ENCODE data around the gene INTS7. TPM values are rescaled to one million over a fixed set of nuclear protein-coding genes. Genes with fewer than 3 reads are reported as not detected.

The INTS7 gene
- polyA plus RNA-seq, 3 donors, result 6.1 to 10.7 (median 7.6) TPM

DNA sequence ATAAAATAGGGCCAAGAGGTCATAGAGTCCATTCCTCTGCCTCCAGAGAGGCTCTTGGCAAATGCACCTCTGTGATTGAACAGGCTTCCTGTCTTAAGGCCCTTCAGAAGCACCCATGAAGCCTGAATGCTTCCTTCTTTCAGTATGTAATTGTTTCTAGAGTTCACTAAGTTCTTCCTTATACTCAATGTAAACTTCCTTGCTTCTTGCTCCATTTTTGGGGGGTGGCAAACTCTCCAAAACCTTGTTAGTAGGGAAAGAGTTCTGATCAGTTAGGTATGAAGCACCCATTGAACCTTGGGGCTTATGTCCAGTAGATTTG is 102.5 kb downstream of the INTS7 start:
- DNase-seq, result peak in 2 of 3 donors; percentile 46 to 50
- H3K4me2 ChIP-seq (replicated peaks; ENCODE audit: extremely low read depth, low read length, poor library complexity, severe bottlenecking), result peak overlapping the region; percentile 54
- Mint-ChIP-seq H3K4me3 (peak overlapping the region; percentile 57 to 80), H3K27ac (peak overlapping the region; percentile 28 to 93 (median 87)), H3K36me3 (peaks cover 0 to 6% of the 10 kb centered on the region in 2 donors), H3K27me3 (ENCODE audit: low read depth in 3 of 3) (no peaks in the 10 kb centered on the region), H3K9me3 (peaks cover 0 to 10% (median 5%) of the 10 kb centered on the region in 7 donors), H3K4me1 (peaks cover 88% of the 10 kb centered on the region)
- H3K9ac ChIP-seq (ENCODE audit: insufficient read depth, low read length, poor library complexity, severe bottlenecking), result no peak overlapping the region
- peak overlapping the region; percentile 64 to 76 for H3K27ac ChIP-seq (ENCODE audit: low read depth in 1 of 2, low read length in 2 of 2)
- H2AFZ ChIP-seq (ENCODE audit: insufficient read depth, low read depth, low read length, poor library complexity, severe bottlenecking), result peak overlapping the region; percentile 8
- peak overlapping the region in 1 of 3 experiments; percentile 55 for H3K4me3 ChIP-seq (replicated peaks in 1 of 3; ENCODE audit: low read depth in 2 of 3, low read length in 3 of 3)
- no peaks in the 10 kb centered on the region for H3K36me3 ChIP-seq (replicated peaks in 1 of 2; ENCODE audit: control insufficient read depth in 1 of 2, insufficient read depth in 2 of 2, low read length in 2 of 2)
- H4K20me1 ChIP-seq (ENCODE audit: insufficient read depth, low read length), result no peaks in the 10 kb centered on the region
- H3K79me2 ChIP-seq (ENCODE audit: insufficient read depth, low read length), result no peaks in the 10 kb centered on the region
- H3K27me3 ChIP-seq (ENCODE audit: control insufficient read depth in 2 of 2, insufficient read depth in 2 of 2, low read length in 2 of 2), result no peaks in the 10 kb centered on the region
- H3K9me3 ChIP-seq (replicated peaks in 1 of 2; ENCODE audit: control insufficient read depth in 1 of 2, insufficient read depth in 1 of 2, low read length in 2 of 2), result no peaks in the 10 kb centered on the region
- H3K4me1 ChIP-seq (ENCODE audit: control insufficient read depth in 1 of 2, insufficient read depth in 2 of 2, low read length in 2 of 2), result peaks cover 75 to 91% of the 10 kb centered on the region in 2 donors
- intact Hi-C loops (cut with micrococcal nuclease), result loop anchor here in 1 of 2 donors (10.0 kb wide), 1 partner anchor 98 kb away; the partner anchor contains the start of gene LPGAT1
- TF ChIP-seq, protein P1, sequence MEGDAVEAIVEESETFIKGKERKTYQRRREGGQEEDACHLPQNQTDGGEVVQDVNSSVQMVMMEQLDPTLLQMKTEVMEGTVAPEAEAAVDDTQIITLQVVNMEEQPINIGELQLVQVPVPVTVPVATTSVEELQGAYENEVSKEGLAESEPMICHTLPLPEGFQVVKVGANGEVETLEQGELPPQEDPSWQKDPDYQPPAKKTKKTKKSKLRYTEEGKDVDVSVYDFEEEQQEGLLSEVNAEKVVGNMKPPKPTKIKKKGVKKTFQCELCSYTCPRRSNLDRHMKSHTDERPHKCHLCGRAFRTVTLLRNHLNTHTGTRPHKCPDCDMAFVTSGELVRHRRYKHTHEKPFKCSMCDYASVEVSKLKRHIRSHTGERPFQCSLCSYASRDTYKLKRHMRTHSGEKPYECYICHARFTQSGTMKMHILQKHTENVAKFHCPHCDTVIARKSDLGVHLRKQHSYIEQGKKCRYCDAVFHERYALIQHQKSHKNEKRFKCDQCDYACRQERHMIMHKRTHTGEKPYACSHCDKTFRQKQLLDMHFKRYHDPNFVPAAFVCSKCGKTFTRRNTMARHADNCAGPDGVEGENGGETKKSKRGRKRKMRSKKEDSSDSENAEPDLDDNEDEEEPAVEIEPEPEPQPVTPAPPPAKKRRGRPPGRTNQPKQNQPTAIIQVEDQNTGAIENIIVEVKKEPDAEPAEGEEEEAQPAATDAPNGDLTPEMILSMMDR (IDR thresholded peaks at IDR 0.05), result no peak

DNA sequence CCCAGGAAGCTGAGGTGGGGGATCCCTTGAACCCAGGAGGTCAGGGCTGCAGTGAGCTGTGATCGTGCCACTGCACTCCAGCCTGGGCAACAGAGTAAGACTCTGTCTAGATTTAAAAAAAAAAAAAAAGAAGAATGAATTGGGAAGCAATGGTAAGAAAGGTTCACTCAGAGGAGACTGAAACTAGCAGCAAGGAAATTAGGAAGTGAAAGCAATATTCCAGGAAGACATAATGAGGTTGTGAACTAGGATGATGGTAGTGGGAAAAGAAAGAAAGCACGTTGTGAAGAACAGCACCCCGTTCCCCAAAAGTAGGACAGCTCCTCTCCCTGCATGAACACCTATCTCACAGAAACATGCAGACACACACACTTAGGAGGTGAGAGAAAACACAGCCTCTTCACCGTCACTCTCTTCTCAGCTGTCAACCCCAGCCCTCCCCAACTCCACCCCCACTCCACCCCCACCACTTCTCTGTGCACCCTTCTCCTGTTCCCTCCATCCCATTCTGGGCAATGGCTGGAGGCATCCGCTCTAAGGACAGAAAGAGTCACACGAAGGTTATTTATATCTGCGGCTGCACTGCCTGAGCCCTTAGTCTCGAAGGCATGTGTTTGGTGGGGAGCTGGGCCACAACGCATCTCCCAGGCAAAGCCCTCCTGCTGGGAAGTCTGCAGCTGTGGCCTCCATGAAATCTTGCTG is 103.0 kb downstream of the INTS7 start:
- TF ChIP-seq, protein P1 (IDR thresholded peaks at IDR 0.05), result no peak
- Histone ChIP-seq H3K79me2 (ENCODE audit: insufficient read depth, low read length) (no peaks in the 10 kb centered on the region), H2AFZ (ENCODE audit: insufficient read depth, low read depth, low read length, poor library complexity, severe bottlenecking) (peak overlapping the region; percentile 37), H3K4me3 (replicated peaks in 1 of 3; ENCODE audit: low read depth in 2 of 3, low read length in 3 of 3) (peak overlapping the region in 1 of 3 experiments; percentile 55), H3K4me2 (replicated peaks; ENCODE audit: extremely low read depth, low read length, poor library complexity, severe bottlenecking) (peak overlapping the region; percentile 54), H4K20me1 (ENCODE audit: insufficient read depth, low read length) (no peaks in the 10 kb centered on the region), H3K4me1 (ENCODE audit: control insufficient read depth in 1 of 2, insufficient read depth in 2 of 2, low read length in 2 of 2) (peaks cover 75 to 91% of the 10 kb centered on the region in 2 donors), H3K9me3 (replicated peaks in 1 of 2; ENCODE audit: control insufficient read depth in 1 of 2, insufficient read depth in 1 of 2, low read length in 2 of 2) (no peaks in the 10 kb centered on the region), H3K9ac (ENCODE audit: insufficient read depth, low read length, poor library complexity, severe bottlenecking) (no peak overlapping the region), H3K27me3 (ENCODE audit: control insufficient read depth in 2 of 2, insufficient read depth in 2 of 2, low read length in 2 of 2) (no peaks in the 10 kb centered on the region), H3K27ac (ENCODE audit: low read depth in 1 of 2, low read length in 2 of 2) (peak overlapping the region; percentile 64 to 76), H3K36me3 (replicated peaks in 1 of 2; ENCODE audit: control insufficient read depth in 1 of 2, insufficient read depth in 2 of 2, low read length in 2 of 2) (no peaks in the 10 kb centered on the region)
- 33% methylated on average over 2 of the region's 9 CpGs for WGBS (ENCODE audit: insufficient coverage)
- peak overlapping the region; percentile 57 to 80 for H3K4me3 Mint-ChIP-seq
- intact Hi-C loops (cut with micrococcal nuclease), result loop anchor here in 1 of 2 donors (10.0 kb wide), 1 partner anchor 98 kb away; the partner anchor contains the start of gene LPGAT1
- H3K4me1 Mint-ChIP-seq, result peaks cover 90% of the 10 kb centered on the region
- H3K36me3 Mint-ChIP-seq, result peaks cover 0 to 6% of the 10 kb centered on the region in 2 donors
- peaks cover 0 to 10% (median 5%) of the 10 kb centered on the region in 7 donors for H3K9me3 Mint-ChIP-seq
- H3K27ac Mint-ChIP-seq, result peak overlapping the region; percentile 76 to 93 (median 87)
- DNase-seq, result peak in 2 of 3 donors; percentile 51 to 55
- H3K27me3 Mint-ChIP-seq (ENCODE audit: low read depth in 3 of 3), result no peaks in the 10 kb centered on the region

All from CD14-positive monocyte (primary cell).